Activated naive CD8-positive, alpha-beta T cell treated with anti-CD3 and anti-CD28 coated beads, Interleukin-2, amount 10 ng/mL, durations not matched to agents 7 days and 5 days (primary cell): ENCODE data around the gene ADCY3. TPM values are rescaled to one million over a fixed set of nuclear protein-coding genes. Genes with fewer than 3 reads are reported as not detected.

Experiments
- ATAC-seq: fragments of 150-1000 bp; cut with Tn5 transposase; one replicate; pipeline ENCODE4 v1.10.0; 2021; ENCODE audit warnings: low read depth, moderate library complexity
- POLR2A ChIA-PET: fragments of 350-600 bp; sonication (Branson Sonifier 250); formaldehyde crosslinking; loops from one replicate; lab custom pipeline; 2021; ENCODE audit warnings: antibody characterized with exemption; lab: Charles Lee
- DNase-seq: peaks from one replicate; pipeline ENCODE4 v3.0.0; 2021
- H3K27ac Mint-ChIP-seq: one replicate; pipeline ENCODE4 v1.8.0; 2022; ENCODE audit warnings: mild to moderate bottlenecking, mixed read lengths
- H3K27me3 Mint-ChIP-seq: one replicate; pipeline ENCODE4 v1.8.0; 2022; ENCODE audit warnings: mild to moderate bottlenecking, moderate library complexity, mixed read lengths
- H3K36me3 Mint-ChIP-seq: one replicate; pipeline ENCODE4 v1.8.0; 2021; ENCODE audit warnings: mild to moderate bottlenecking, mixed read lengths
- H3K4me1 Mint-ChIP-seq: one replicate; pipeline ENCODE4 v1.8.0; 2021; ENCODE audit warnings: mixed read lengths
- H3K4me3 Mint-ChIP-seq: one replicate; pipeline ENCODE4 v1.8.0; 2022; ENCODE audit warnings: mild to moderate bottlenecking, moderate library complexity, mixed read lengths
- H3K9me3 Mint-ChIP-seq: one replicate; pipeline ENCODE4 v1.8.0; 2021; ENCODE audit warnings: mixed read lengths
- total RNA-seq, 2 experiments: library from RNA; stranded (reverse); gene quantifications; one replicate each; pipeline ENCODE4 v1.2.3, GENCODE V29; 2021

ADCY3 gene
- total RNA-seq, 2 experiments from 2014 or later, result 29.5 to 32.5 TPM

DNA sequence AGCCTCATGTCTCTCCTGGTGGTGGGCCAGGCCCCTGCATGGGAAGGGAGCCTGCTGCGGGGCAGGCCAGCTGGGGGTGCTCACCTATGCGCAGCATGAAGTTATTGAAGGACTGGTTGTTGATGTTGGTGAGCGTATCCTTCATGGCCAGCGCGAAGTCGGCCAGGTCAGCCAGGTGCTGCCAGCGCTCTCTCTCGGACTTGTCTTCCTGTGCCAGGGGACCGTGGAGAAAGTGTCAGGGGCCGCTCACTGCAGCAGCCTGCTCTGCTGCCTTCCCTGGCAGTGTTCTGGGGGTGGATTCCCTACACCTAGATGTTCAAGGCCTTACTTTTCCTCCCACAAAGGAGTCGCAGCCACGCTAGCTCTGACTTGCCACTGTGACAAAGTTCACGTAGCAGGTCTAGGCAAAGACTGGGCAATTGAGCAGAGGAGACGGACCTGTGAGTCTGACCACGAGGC is 98.6 kb downstream of the ADCY3 start:
- no peak for ATAC-seq
- H3K9me3 Mint-ChIP-seq, result no peaks in the 10 kb centered on the region
- H3K4me1 Mint-ChIP-seq, result peaks cover 8% of the 10 kb centered on the region
- no peak for DNase-seq
- no peak overlapping the region for H3K27ac Mint-ChIP-seq
- peaks cover 22% of the 10 kb centered on the region for H3K36me3 Mint-ChIP-seq
- no peak overlapping the region for H3K4me3 Mint-ChIP-seq
- H3K27me3 Mint-ChIP-seq, result no peaks in the 10 kb centered on the region
- POLR2A ChIA-PET, result no interaction called here

DNA sequence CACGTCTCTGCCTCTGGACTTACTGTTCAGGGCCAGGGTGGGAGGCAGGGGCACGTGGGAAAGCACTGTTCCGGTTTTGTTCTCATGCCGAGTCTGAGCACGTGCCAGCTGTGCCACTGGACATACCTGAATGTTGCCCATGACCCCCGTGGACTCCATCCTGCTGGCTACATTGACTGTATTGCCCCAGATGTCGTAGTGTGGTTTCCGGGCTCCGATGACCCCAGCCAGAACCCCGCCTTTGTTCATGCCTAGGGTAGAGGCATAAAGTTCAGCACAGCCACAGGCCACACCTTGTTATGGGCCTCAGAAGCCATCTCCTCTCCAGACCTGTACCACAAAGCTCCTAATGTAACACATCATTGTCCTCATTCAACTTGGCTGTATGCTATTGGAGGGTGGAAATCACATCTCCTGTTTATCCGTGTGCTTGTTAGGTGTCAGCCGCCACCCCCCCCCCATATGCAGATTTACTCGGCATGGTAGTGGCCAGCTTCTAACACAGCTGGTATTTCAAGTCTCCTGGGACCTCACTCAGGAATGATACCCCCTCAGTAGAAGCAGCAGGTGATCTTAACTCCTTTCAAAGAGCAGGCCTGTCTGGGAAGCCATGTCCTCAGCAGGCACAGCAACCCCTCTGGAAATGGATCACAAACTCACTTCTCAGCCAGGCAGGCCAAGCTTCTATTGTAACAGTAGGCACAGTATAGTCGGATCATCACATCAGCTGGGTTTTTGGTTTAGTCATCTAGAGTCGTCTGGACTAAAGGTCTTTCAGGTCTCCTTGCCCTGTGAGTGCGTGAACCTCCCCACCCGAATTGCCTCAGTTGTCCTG is 99.2 kb downstream of the ADCY3 start:
- DNase-seq, result no peak
- Mint-ChIP-seq H3K36me3 (peaks cover 24% of the 10 kb centered on the region), H3K4me1 (peaks cover 3% of the 10 kb centered on the region), H3K27ac (peak overlapping the region; percentile 21), H3K27me3 (no peaks in the 10 kb centered on the region), H3K9me3 (no peaks in the 10 kb centered on the region), H3K4me3 (no peak overlapping the region)
- ATAC-seq, result no peak
- POLR2A ChIA-PET, result no interaction called here

DNA sequence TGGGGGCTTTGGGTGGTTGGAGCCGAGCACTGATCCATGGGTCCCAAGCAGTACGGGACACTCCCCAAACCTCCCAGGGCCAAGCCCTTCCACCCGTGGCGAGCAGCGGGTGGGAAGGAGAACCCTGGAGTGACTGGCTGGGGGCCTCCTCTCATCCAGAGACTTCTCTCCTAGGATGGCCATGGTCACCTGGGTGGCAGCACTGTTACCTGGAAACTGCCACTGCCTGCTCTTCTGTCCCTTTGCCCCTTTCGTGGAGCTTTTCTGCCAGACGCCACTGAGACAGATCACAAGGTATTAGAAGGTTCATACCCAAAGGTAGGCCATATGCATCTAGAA is 99.9 kb downstream of the ADCY3 start:
- Mint-ChIP-seq H3K4me1 (peaks cover 4% of the 10 kb centered on the region), H3K9me3 (no peaks in the 10 kb centered on the region), H3K27ac (no peak overlapping the region), H3K4me3 (no peak overlapping the region), H3K36me3 (peaks cover 26% of the 10 kb centered on the region), H3K27me3 (no peaks in the 10 kb centered on the region)
- ATAC-seq (no peak), DNase-seq (no peak)
- POLR2A ChIA-PET, result no interaction called here

DNA sequence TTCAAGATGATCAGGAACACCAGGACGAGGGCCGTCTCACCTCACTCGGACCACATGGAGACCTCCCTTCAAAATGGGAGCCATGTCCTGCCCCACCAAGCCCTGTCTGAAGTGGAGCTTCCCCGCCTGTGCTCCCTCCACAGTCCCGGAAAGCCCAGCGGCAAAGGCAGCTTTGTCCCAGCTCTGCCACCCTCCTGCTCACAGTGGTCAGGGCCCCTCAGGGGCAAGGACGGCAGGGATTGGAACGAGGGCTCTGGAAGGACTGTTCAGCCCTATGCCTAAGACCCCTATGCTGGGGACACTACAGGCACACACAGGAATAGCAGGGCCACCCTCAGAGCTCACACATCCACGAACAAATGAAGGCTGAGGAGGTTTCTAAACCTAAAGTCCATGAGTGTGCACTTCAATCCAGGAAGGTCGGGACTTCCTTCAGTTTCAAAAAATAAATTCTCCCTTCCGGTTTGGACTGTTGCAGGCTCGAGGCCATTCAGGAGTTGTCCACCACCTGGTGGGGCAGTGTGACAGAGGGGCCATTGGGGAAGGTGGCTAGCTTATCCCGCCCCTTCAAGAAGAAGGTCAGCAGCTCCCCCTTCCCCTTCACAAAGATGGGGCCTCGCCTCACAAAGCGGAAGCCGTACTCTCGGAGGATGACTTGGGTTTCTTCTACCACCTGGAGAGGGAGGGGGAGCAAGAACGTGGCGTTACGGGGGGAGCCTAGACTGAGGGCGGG is 100.4 kb downstream of the ADCY3 start:
- H3K9me3 Mint-ChIP-seq, result no peaks in the 10 kb centered on the region
- no peak for ATAC-seq
- POLR2A ChIA-PET, result no interaction called here
- peaks cover 4% of the 10 kb centered on the region for H3K4me1 Mint-ChIP-seq
- DNase-seq, result no peak
- H3K4me3 Mint-ChIP-seq, result no peak overlapping the region
- no peak overlapping the region for H3K27ac Mint-ChIP-seq
- H3K36me3 Mint-ChIP-seq, result peaks cover 26% of the 10 kb centered on the region
- H3K27me3 Mint-ChIP-seq, result no peaks in the 10 kb centered on the region

DNA sequence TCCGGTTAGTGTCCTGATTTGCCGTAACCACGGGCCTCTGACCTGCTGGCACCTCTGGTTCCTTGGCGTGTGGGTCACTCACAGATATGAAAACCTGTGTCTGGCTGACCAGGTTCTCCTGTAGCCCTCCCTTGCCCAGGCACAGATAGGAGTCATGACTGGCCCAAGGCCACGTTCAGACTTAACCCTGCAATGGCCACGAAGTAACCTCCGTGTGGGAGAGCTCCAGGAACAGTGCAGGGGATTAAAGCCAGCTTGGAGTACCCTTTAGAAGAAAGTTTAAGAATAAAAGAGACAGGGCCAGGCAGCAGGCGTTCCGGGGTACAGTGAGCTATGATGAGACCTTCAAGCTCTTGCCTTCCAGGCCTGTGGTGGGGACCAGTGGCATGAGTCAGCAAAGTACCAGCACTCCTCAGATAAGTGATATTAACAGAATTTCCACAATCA is 101.3 kb downstream of the ADCY3 start:
- H3K36me3 Mint-ChIP-seq, result peaks cover 27% of the 10 kb centered on the region
- H3K9me3 Mint-ChIP-seq, result no peaks in the 10 kb centered on the region
- ATAC-seq (no peak), DNase-seq (no peak)
- no peak overlapping the region for H3K4me3 Mint-ChIP-seq
- POLR2A ChIA-PET, result no interaction called here
- no peak overlapping the region for H3K27ac Mint-ChIP-seq
- no peaks in the 10 kb centered on the region for H3K27me3 Mint-ChIP-seq
- peaks cover 4% of the 10 kb centered on the region for H3K4me1 Mint-ChIP-seq

DNA sequence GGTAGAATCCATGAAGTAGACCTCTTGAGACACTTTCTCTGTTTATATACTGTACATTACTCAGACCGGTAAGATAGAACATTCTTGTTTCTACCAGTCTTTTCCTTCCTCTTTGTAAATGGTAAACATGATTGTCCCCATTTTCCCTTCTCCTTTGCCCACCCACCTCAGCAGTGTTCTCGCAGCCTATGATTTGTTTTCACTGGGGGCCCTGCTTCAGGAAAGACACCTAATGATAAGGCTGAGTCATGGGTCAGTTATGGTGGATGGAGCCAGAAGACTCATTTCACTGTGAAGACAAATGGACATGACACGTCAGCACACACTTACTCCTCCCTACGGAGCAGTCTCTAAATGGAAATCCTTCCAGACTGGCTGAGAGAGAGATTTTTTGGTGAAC is 103.2 kb downstream of the ADCY3 start:
- no peaks in the 10 kb centered on the region for H3K27me3 Mint-ChIP-seq
- no peak overlapping the region for H3K4me3 Mint-ChIP-seq
- no peaks in the 10 kb centered on the region for H3K9me3 Mint-ChIP-seq
- DNase-seq, result no peak
- POLR2A ChIA-PET, result no interaction called here
- H3K4me1 Mint-ChIP-seq, result peaks cover 4% of the 10 kb centered on the region
- no peak overlapping the region for H3K27ac Mint-ChIP-seq
- peaks cover 34% of the 10 kb centered on the region for H3K36me3 Mint-ChIP-seq
- ATAC-seq, result no peak

DNA sequence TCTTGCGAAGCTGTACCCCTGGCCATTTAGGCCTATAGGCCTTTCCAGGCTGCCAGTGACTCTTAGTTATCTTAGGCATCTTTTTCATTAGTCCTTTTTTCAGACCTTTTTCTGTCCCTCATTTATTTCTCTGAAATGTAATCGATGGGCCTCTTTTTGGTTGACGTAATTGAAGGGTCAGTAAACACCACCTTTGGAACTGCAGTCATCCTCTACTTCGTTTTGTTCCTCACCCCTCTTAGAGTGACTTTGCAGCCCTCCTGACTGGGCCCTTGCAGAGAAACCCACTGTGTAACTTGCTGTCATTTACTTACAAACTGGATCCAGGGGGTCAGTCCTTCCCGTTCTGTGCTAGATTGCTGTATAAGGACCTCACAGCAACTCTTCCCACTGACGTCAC is 103.6 kb downstream of the ADCY3 start:
- Mint-ChIP-seq H3K27ac (no peak overlapping the region), H3K4me1 (peaks cover 4% of the 10 kb centered on the region), H3K9me3 (no peaks in the 10 kb centered on the region), H3K36me3 (peaks cover 37% of the 10 kb centered on the region), H3K27me3 (no peaks in the 10 kb centered on the region), H3K4me3 (no peak overlapping the region)
- POLR2A ChIA-PET, result no interaction called here
- no peak for DNase-seq
- ATAC-seq, result no peak

DNA sequence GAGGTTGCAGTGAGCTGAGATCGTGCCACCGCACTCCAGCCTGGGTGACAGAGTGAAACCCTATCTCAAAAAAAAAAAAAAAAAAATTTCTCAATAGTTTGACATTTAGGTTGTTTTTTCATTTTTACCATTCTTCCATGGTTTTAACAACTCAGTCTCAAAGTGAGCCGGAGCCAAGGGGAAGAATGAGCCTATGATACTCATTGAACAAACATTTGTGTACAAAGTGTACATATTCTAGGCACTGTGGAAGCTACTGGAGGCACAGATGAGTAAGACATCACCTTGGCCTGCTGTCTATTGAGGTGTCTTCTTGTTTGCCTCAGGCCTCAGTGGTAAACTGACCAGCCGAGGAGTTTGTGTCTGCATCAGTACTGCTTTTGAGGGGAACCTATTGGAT is 104.9 kb downstream of the ADCY3 start:
- Mint-ChIP-seq H3K4me3 (no peak overlapping the region), H3K27ac (no peak overlapping the region), H3K36me3 (peaks cover 39% of the 10 kb centered on the region), H3K9me3 (no peaks in the 10 kb centered on the region), H3K4me1 (peaks cover 4% of the 10 kb centered on the region), H3K27me3 (no peaks in the 10 kb centered on the region)
- DNase-seq (no peak), ATAC-seq (no peak)
- POLR2A ChIA-PET, result interaction anchor here (0.6 to 1.5 kb wide), 3 partner anchors 22 to 187 kb away, joined by 4 to 5 read pairs (median 5); partner anchors contain the start of genes CENPO and PTRHD1

DNA sequence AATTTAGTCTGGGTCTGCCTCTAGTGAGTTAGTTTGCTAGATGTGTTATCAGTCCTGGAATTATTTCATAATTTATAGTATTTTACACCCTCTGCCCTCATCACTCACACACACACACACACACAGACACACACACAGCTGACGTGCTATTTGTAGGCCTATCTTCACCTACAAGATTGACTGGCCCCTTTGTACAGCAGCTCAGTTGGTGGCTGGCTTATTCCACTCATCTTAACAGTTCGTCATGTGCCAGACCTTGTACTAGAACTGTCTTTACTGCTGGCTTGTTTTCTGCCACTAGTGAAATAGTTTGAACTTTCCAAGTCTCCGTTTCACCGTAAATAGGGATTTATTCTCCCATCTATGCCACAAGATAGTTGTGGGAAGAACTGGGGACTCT is 105.5 kb downstream of the ADCY3 start:
- POLR2A ChIA-PET, result interaction anchor here (0.6 to 1.5 kb wide), 3 partner anchors 22 to 186 kb away, joined by 3 to 5 read pairs (median 4); partner anchors contain the start of genes CENPO and PTRHD1
- no peak for DNase-seq
- peaks cover 39% of the 10 kb centered on the region for H3K36me3 Mint-ChIP-seq
- no peaks in the 10 kb centered on the region for H3K27me3 Mint-ChIP-seq
- no peaks in the 10 kb centered on the region for H3K9me3 Mint-ChIP-seq
- H3K4me1 Mint-ChIP-seq, result peaks cover 4% of the 10 kb centered on the region
- no peak overlapping the region for H3K27ac Mint-ChIP-seq
- ATAC-seq, result no peak
- H3K4me3 Mint-ChIP-seq, result no peak overlapping the region

DNA sequence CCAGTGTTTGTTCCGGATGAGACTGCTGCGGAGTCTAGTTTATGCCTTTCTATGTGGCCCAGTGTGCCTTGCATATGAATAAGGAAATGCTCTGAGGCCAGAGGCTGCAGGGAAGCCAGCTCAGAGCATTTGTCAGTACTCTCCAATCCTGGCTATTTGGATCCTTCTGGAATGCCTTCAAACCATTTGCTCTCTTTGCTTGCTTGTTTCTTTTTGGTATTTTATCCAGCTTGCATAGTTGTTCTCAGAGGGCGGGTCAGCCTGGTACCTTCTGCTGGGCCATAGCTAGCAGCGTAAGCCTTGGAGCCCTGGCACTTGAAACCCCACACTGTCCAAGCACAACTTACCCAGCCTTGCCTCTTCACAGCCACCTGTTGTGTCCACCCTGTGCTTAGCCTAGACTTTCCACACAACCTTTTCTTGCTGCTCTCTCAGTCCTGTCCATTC is 106.3 kb downstream of the ADCY3 start:
- no peak for ATAC-seq
- POLR2A ChIA-PET, result no interaction called here
- no peaks in the 10 kb centered on the region for H3K9me3 Mint-ChIP-seq
- no peak overlapping the region for H3K27ac Mint-ChIP-seq
- H3K4me3 Mint-ChIP-seq, result no peak overlapping the region
- peaks cover 5% of the 10 kb centered on the region for H3K4me1 Mint-ChIP-seq
- H3K27me3 Mint-ChIP-seq, result no peaks in the 10 kb centered on the region
- peaks cover 39% of the 10 kb centered on the region for H3K36me3 Mint-ChIP-seq
- DNase-seq, result no peak

DNA sequence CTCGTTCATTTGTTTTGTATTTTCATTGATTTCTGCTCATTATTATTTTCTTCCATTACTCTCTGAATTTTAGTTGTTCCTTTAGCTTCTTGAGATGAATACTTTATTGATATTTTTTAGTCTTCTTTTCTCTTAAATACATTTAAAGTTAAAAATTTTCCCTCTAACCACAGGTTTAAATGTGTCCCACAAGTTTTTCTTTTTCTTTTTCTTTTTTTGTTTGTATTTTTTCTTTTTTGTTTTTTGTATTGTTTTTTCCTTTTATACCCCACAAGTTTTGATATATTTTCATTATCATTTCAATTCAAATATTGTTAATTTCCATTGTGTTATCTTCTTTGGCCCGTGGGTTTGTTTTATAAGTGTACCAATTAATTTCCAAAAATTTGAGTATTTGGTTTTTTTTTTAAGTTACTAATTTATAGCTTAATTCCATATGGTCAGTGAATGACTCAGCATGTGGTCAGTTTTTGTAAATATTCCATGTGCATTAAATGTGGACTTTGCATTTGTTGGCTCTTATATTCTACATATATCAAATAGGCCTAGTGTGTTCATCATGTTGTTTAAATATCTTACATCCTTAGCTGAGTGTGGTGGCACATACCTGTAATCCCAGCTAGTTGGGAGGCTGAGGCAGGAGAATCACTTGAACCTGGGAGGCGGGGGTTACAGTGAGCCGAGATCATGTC is 110.6 kb downstream of the ADCY3 start:
- POLR2A ChIA-PET, result no interaction called here
- H3K27me3 Mint-ChIP-seq, result no peaks in the 10 kb centered on the region
- H3K9me3 Mint-ChIP-seq, result peaks cover 2% of the 10 kb centered on the region
- DNase-seq, result no peak
- peaks cover 4% of the 10 kb centered on the region for H3K4me1 Mint-ChIP-seq
- no peak overlapping the region for H3K4me3 Mint-ChIP-seq
- peaks cover 45% of the 10 kb centered on the region for H3K36me3 Mint-ChIP-seq
- peak overlapping the region; percentile 23 for H3K27ac Mint-ChIP-seq
- no peak for ATAC-seq

DNA sequence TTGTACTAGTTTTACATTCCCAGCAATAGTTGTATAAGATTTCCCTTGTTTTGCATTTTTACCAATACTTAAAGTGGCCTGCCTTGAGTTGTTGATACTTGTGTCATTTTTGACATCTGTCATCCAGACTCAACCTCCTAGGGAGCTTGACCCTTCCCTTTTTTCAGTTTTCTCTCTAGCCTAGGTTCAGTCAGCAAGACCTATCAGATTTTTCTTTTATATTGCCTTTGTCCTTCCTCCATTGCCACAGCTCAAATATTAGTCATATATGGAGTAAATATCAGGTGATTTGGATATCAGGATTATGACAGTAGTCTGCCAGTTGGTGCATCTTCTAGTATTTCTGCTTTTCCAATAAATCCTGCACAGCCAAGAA is 113.4 kb downstream of the ADCY3 start:
- no peak for DNase-seq
- Mint-ChIP-seq H3K9me3 (peaks cover 2% of the 10 kb centered on the region), H3K4me3 (no peak overlapping the region), H3K36me3 (peaks cover 48% of the 10 kb centered on the region), H3K27ac (no peak overlapping the region), H3K27me3 (no peaks in the 10 kb centered on the region), H3K4me1 (peaks cover 12% of the 10 kb centered on the region)
- POLR2A ChIA-PET, result no interaction called here
- ATAC-seq, result no peak
